Measurements from ENCODE around the gene SAPCD1.

GRCh38 chr6:31742894-31743293, 19.6 kb upstream of the SAPCD1 start:
- TF ChIP-seq ZNF274 (IDR thresholded peaks at IDR 0.05; ENCODE audit: low read depth, low read length) (no peak), YY1 (IDR thresholded peaks at IDR 0.05; ENCODE audit: insufficient read depth, insufficient read length) (no peak), SUZ12 (IDR thresholded peaks at IDR 0.05; ENCODE audit: extremely low read depth, insufficient read depth, insufficient read length) (no peak)

All from NT2/D1 (cell line).